Measurements from ENCODE around the gene UGP2. TPM values are rescaled to one million over a fixed set of nuclear protein-coding genes. Genes with fewer than 3 reads are reported as not detected.

UGP2 gene
- total and polyA plus RNA-seq, 4 donors = 76.2 to 723 (median 261) TPM

- no peaks in the 10 kb centered on the region for H3K9me3 ChIP-seq (ENCODE audit: control insufficient read depth in 4 of 4, low read length in 3 of 4)
- WGBS = 22% methylated on average over 7 of the region's 7 CpGs
- no peak overlapping the region for H3K27ac ChIP-seq (ENCODE audit: low read depth in 1 of 2, low read length in 2 of 2)
- peaks cover 0 to 6% (median 0%) of the 10 kb centered on the region in 4 donors for H3K36me3 ChIP-seq (ENCODE audit: control insufficient read depth in 4 of 4, insufficient read depth in 3 of 4, low read depth in 1 of 4, low read length in 3 of 4)
- peak overlapping the region in 1 of 3 donors; percentile 15 for H3K4me3 ChIP-seq (ENCODE audit: low read depth in 1 of 3, low read length in 3 of 3)
- TF ChIP-seq, protein P1, sequence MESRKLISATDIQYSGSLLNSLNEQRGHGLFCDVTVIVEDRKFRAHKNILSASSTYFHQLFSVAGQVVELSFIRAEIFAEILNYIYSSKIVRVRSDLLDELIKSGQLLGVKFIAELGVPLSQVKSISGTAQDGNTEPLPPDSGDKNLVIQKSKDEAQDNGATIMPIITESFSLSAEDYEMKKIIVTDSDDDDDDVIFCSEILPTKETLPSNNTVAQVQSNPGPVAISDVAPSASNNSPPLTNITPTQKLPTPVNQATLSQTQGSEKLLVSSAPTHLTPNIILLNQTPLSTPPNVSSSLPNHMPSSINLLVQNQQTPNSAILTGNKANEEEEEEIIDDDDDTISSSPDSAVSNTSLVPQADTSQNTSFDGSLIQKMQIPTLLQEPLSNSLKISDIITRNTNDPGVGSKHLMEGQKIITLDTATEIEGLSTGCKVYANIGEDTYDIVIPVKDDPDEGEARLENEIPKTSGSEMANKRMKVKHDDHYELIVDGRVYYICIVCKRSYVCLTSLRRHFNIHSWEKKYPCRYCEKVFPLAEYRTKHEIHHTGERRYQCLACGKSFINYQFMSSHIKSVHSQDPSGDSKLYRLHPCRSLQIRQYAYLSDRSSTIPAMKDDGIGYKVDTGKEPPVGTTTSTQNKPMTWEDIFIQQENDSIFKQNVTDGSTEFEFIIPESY (IDR thresholded peaks at IDR 0.05) = no peak
- no peak for TF ChIP-seq HNF4G (IDR thresholded peaks at IDR 0.05)
- no peak for TF ChIP-seq FOXA2 (IDR thresholded peaks at IDR 0.05)
- TF ChIP-seq, protein P2, sequence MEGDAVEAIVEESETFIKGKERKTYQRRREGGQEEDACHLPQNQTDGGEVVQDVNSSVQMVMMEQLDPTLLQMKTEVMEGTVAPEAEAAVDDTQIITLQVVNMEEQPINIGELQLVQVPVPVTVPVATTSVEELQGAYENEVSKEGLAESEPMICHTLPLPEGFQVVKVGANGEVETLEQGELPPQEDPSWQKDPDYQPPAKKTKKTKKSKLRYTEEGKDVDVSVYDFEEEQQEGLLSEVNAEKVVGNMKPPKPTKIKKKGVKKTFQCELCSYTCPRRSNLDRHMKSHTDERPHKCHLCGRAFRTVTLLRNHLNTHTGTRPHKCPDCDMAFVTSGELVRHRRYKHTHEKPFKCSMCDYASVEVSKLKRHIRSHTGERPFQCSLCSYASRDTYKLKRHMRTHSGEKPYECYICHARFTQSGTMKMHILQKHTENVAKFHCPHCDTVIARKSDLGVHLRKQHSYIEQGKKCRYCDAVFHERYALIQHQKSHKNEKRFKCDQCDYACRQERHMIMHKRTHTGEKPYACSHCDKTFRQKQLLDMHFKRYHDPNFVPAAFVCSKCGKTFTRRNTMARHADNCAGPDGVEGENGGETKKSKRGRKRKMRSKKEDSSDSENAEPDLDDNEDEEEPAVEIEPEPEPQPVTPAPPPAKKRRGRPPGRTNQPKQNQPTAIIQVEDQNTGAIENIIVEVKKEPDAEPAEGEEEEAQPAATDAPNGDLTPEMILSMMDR (IDR thresholded peaks at IDR 0.05; ENCODE audit: low read depth, low read length, missing input control) = no peak
- TF ChIP-seq ATF3 (IDR thresholded peaks at IDR 0.05) = no peak
- TF ChIP-seq SP1 (IDR thresholded peaks at IDR 0.05) = no peak
- TF ChIP-seq NR2F2 (IDR thresholded peaks at IDR 0.05) = no peak
- TF ChIP-seq JUND (IDR thresholded peaks at IDR 0.05) = no peak
- no peak for TF ChIP-seq HNF4A (conservative IDR thresholded peaks at IDR 0.05)
- DNase-seq (ENCODE audit: low spot score) = no peak
- no peaks in the 10 kb centered on the region for H3K27me3 ChIP-seq (ENCODE audit: control insufficient read depth in 4 of 4, insufficient read depth in 4 of 4, low read length in 3 of 4)
- H3K4me1 ChIP-seq (ENCODE audit: control insufficient read depth in 4 of 4, insufficient read depth in 4 of 4, low read length in 3 of 4) = peaks cover 11 to 79% (median 52%) of the 10 kb centered on the region in 4 donors
- peak overlapping the region in 1 of 2 donors; percentile 45 for H3K9ac ChIP-seq (ENCODE audit: low read depth in 1 of 2, low read length in 2 of 2)
These were observed 7.9 kb downstream of the UGP2 start for GRCh38 chr2:63849381-63850203.

- Histone ChIP-seq H3K36me3 (ENCODE audit: control insufficient read depth in 4 of 4, insufficient read depth in 3 of 4, low read depth in 1 of 4, low read length in 3 of 4) (peaks cover 0 to 6% (median 0%) of the 10 kb centered on the region in 4 donors), H3K4me1 (ENCODE audit: control insufficient read depth in 4 of 4, insufficient read depth in 4 of 4, low read length in 3 of 4) (peaks cover 11 to 77% (median 54%) of the 10 kb centered on the region in 4 donors), H3K27me3 (ENCODE audit: control insufficient read depth in 4 of 4, insufficient read depth in 4 of 4, low read length in 3 of 4) (no peaks in the 10 kb centered on the region), H3K4me3 (ENCODE audit: low read depth in 1 of 3, low read length in 3 of 3) (no peak overlapping the region), H3K9ac (ENCODE audit: low read depth in 1 of 2, low read length in 2 of 2) (peak overlapping the region in 1 of 2 donors; percentile 12), H3K9me3 (ENCODE audit: control insufficient read depth in 4 of 4, low read length in 3 of 4) (no peaks in the 10 kb centered on the region), H3K27ac (ENCODE audit: low read depth in 1 of 2, low read length in 2 of 2) (no peak overlapping the region)
- no peak for DNase-seq (ENCODE audit: low spot score)
- WGBS = 37% methylated on average over 1 of the region's 1 CpG
- TF ChIP-seq TAF1 (conservative IDR thresholded peaks at IDR 0.05) (no peak), NR2F2 (IDR thresholded peaks at IDR 0.05) (no peak), RAD21 (IDR thresholded peaks at IDR 0.05) (no peak), FOXA2 (IDR thresholded peaks at IDR 0.05) (no peak), ATF3 (IDR thresholded peaks at IDR 0.05) (no peak), GABPA (IDR thresholded peaks at IDR 0.05 in 1 of 2, conservative IDR thresholded peaks at IDR 0.05 in 1 of 2) (no peak), FOXA1 (IDR thresholded peaks at IDR 0.05) (no peak), RXRA (IDR thresholded peaks at IDR 0.05) (no peak), YY1 (IDR thresholded peaks at IDR 0.05) (no peak), HNF4A (conservative IDR thresholded peaks at IDR 0.05) (no peak), REST (IDR thresholded peaks at IDR 0.05) (no peak), SP1 (IDR thresholded peaks at IDR 0.05) (no peak), HNF4G (IDR thresholded peaks at IDR 0.05) (no peak), JUND (IDR thresholded peaks at IDR 0.05) (no peak)
- TF ChIP-seq, protein P1 (IDR thresholded peaks at IDR 0.05) = no peak
- TF ChIP-seq, protein P3, sequence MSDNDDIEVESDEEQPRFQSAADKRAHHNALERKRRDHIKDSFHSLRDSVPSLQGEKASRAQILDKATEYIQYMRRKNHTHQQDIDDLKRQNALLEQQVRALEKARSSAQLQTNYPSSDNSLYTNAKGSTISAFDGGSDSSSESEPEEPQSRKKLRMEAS (IDR thresholded peaks at IDR 0.05) = no peak
- TF ChIP-seq, protein P2 (IDR thresholded peaks at IDR 0.05; ENCODE audit: low read depth, low read length, missing input control) = no peak
These were observed 8.5 kb downstream of the UGP2 start for GRCh38 chr2:63850204-63850571.

Measured in liver (tissue), 9 donors.